Neural cell (in vitro differentiated cells): Measurements from ENCODE around the gene SERPINB12.

ENCODE experiments used
- EP300 ChIP-seq: fragments of 450-650 bp; conservative IDR thresholded peaks from 2 replicates; pipeline ENCODE4 v1.6.1; 2014; ENCODE audit warnings: antibody characterized with exemption, mild to moderate bottlenecking, moderate library complexity; ENCODE audit not compliant: poor library complexity, severe bottlenecking
- EZH2 ChIP-seq: fragments of 200-600, 300-800 bp; shearing (Covaris generic), sonication (generic); IDR thresholded peaks from 2 replicates; pipeline ENCODE4 v1.6.1; 2014; ENCODE audit warnings: antibody characterized with exemption, low read length, borderline replicate concordance, mild to moderate bottlenecking; ENCODE audit not compliant: insufficient read depth, poor library complexity, severe bottlenecking
- POLR2AphosphoS5 ChIP-seq: IDR thresholded peaks from 2 replicates; pipeline ENCODE4 v1.6.1; 2012
- RAD21 ChIP-seq: fragments of 450-650 bp; conservative IDR thresholded peaks from 2 replicates; pipeline ENCODE4 v1.6.1; 2014; ENCODE audit warnings: antibody characterized with exemption, mild to moderate bottlenecking, moderate library complexity
- SMC3 ChIP-seq: fragments of 450-650 bp; conservative IDR thresholded peaks from 2 replicates; pipeline ENCODE4 v1.6.1; 2014; ENCODE audit warnings: antibody characterized with exemption, mild to moderate bottlenecking, moderate library complexity; ENCODE audit not compliant: poor library complexity
- TF ChIP-seq, protein P1 (sequence below): fragments of 450-650 bp; IDR thresholded peaks from 2 replicates; pipeline ENCODE4 v1.5.1; 2014; ENCODE audit warnings: antibody characterized with exemption, mild to moderate bottlenecking, moderate library complexity; ENCODE audit not compliant: poor library complexity, severe bottlenecking

DNA sequence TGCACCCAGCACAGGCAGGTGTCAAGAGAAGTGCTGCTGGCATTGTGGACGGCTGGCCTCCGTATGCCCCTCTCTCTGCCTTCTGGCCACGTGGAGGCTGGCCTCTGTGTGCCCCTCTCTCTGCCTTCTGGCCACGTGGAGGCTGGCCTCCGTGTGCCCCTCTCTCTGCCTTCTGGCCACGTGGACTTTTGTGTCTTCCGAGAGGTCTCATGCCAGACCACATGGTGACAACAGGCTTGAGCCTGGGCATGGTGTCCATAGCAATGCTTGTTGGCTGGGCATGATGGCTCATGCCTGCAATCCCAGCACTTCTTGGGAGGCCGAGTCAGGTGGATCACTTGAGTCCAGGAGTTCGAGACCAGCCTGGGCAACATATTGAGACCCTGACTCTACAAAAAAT, 25.7 kb downstream of the SERPINB12 start:
- TF ChIP-seq, protein P1, sequence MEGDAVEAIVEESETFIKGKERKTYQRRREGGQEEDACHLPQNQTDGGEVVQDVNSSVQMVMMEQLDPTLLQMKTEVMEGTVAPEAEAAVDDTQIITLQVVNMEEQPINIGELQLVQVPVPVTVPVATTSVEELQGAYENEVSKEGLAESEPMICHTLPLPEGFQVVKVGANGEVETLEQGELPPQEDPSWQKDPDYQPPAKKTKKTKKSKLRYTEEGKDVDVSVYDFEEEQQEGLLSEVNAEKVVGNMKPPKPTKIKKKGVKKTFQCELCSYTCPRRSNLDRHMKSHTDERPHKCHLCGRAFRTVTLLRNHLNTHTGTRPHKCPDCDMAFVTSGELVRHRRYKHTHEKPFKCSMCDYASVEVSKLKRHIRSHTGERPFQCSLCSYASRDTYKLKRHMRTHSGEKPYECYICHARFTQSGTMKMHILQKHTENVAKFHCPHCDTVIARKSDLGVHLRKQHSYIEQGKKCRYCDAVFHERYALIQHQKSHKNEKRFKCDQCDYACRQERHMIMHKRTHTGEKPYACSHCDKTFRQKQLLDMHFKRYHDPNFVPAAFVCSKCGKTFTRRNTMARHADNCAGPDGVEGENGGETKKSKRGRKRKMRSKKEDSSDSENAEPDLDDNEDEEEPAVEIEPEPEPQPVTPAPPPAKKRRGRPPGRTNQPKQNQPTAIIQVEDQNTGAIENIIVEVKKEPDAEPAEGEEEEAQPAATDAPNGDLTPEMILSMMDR = no peak
- no peak for TF ChIP-seq SMC3
- TF ChIP-seq POLR2AphosphoS5 = no peak
- TF ChIP-seq RAD21 = no peak
- TF ChIP-seq EP300 = no peak
- TF ChIP-seq EZH2 = no peak
